DND-41 (cell line): ENCODE data around the gene JAK1.

Experiments
- ATAC-seq: fragments of 200-7000 bp; cut with Tn5 transposase; 3 replicates; pipeline ENCODE4 v1.9.1; 2021; ENCODE audit warnings: low read depth; ENCODE audit not compliant: insufficient read depth
- DNase-seq: peaks from one replicate; pipeline ENCODE4 v3.0.0-alpha.2; 2020
- H2AFZ ChIP-seq: 2 replicates; pipeline ENCODE4 v1.6.0; 2012; ENCODE audit warnings: low read depth, low read length
- H3K27ac ChIP-seq: 2 replicates; pipeline ENCODE4 v1.5.1; 2012; ENCODE audit warnings: low read length, inconsistent platforms
- H3K27me3 ChIP-seq: fragments of 200-600 bp; sonication (generic); 2 replicates; pipeline ENCODE4 v1.6.0; 2012; ENCODE audit warnings: low read length, mild to moderate bottlenecking, inconsistent platforms; ENCODE audit not compliant: insufficient read depth, poor library complexity
- H3K36me3 ChIP-seq: 2 replicates; pipeline ENCODE4 v1.5.1; 2012; ENCODE audit warnings: low read length, inconsistent platforms; ENCODE audit not compliant: insufficient read depth
- H3K4me1 ChIP-seq: 2 replicates; pipeline ENCODE4 v1.5.1; 2012; ENCODE audit warnings: mild to moderate bottlenecking, low read length; ENCODE audit not compliant: insufficient read depth
- H3K4me2 ChIP-seq: 2 replicates; pipeline ENCODE4 v1.6.0; 2012; ENCODE audit warnings: mild to moderate bottlenecking, moderate library complexity, low read length, inconsistent platforms; ENCODE audit not compliant: insufficient read depth
- H3K4me3 ChIP-seq, 2 experiments: fragments of 200-600 bp in 1 of 2; shearing (Covaris generic) in 1 of 2; 2 replicates each; pipeline ENCODE4 v1.5.1; 2012 to 2016; ENCODE audit warnings: inconsistent platforms in 2 of 2, low read length in 2 of 2, mild to moderate bottlenecking in 2 of 2, low read depth in 1 of 2, moderate library complexity in 1 of 2
- H3K79me2 ChIP-seq: 2 replicates; pipeline ENCODE4 v1.6.0; 2012; ENCODE audit warnings: low read length, inconsistent platforms; ENCODE audit not compliant: insufficient read depth
- H3K9ac ChIP-seq: 2 replicates; pipeline ENCODE4 v1.6.0; 2012; ENCODE audit warnings: low read depth, mild to moderate bottlenecking, inconsistent platforms, low read length, moderate library complexity
- H3K9me3 ChIP-seq: 2 replicates; pipeline ENCODE4 v1.5.1; 2012; ENCODE audit warnings: low read length, moderate library complexity, mild to moderate bottlenecking, inconsistent platforms; ENCODE audit not compliant: insufficient read depth, severe bottlenecking
- H4K20me1 ChIP-seq: 2 replicates; pipeline ENCODE4 v1.6.0; 2012; ENCODE audit warnings: low read length; ENCODE audit not compliant: insufficient read depth
- EZH2 ChIP-seq: IDR thresholded peaks from 3 replicates; pipeline ENCODE4 v1.6.1; 2012; ENCODE audit warnings: borderline replicate concordance, low read depth, mild to moderate bottlenecking, moderate library complexity, low read length, inconsistent platforms; ENCODE audit not compliant: severe bottlenecking
- TF ChIP-seq, protein P1 (sequence below): IDR thresholded peaks from 2 replicates; pipeline ENCODE4 v1.5.1; 2012; ENCODE audit warnings: borderline replicate concordance, low read length, moderate library complexity, mild to moderate bottlenecking; ENCODE audit not compliant: poor library complexity, severe bottlenecking; ENCODE audit errors: extremely low read depth

JAK1 gene

DNA sequence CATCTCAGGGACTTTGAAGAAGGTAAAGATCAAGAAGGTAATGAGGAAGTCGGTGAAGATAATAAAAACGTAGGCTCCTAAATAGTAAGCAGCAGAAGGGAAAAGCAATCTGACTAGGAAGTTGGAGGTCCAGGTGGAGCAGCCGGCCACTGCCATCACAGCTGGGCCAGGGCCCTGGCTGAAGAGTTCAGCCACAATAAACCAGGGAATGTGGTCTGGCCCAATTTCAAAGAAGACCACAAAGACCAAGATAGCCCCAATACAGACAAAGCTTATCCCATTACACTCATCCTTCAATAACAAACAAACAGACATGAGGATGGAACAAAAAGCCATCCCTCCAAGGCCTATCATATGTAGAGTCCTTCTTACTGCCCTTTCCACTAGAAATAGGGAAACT is 18.4 kb upstream of the JAK1 start:
- no peak for ATAC-seq
- no peak overlapping the region for H2AFZ ChIP-seq
- H3K27me3 ChIP-seq = no peaks in the 10 kb centered on the region
- H3K9ac ChIP-seq = no peak overlapping the region
- H3K4me2 ChIP-seq = no peak overlapping the region
- H3K9me3 ChIP-seq = no peaks in the 10 kb centered on the region
- no peaks in the 10 kb centered on the region for H3K4me1 ChIP-seq
- H3K36me3 ChIP-seq = no peaks in the 10 kb centered on the region
- H3K27ac ChIP-seq = no peak overlapping the region
- no peak for TF ChIP-seq EZH2
- TF ChIP-seq, protein P1, sequence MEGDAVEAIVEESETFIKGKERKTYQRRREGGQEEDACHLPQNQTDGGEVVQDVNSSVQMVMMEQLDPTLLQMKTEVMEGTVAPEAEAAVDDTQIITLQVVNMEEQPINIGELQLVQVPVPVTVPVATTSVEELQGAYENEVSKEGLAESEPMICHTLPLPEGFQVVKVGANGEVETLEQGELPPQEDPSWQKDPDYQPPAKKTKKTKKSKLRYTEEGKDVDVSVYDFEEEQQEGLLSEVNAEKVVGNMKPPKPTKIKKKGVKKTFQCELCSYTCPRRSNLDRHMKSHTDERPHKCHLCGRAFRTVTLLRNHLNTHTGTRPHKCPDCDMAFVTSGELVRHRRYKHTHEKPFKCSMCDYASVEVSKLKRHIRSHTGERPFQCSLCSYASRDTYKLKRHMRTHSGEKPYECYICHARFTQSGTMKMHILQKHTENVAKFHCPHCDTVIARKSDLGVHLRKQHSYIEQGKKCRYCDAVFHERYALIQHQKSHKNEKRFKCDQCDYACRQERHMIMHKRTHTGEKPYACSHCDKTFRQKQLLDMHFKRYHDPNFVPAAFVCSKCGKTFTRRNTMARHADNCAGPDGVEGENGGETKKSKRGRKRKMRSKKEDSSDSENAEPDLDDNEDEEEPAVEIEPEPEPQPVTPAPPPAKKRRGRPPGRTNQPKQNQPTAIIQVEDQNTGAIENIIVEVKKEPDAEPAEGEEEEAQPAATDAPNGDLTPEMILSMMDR = no peak
- H3K4me3 ChIP-seq = no peak overlapping the region
- no peaks in the 10 kb centered on the region for H3K79me2 ChIP-seq
- H4K20me1 ChIP-seq = no peaks in the 10 kb centered on the region
- no peak for DNase-seq

DNA sequence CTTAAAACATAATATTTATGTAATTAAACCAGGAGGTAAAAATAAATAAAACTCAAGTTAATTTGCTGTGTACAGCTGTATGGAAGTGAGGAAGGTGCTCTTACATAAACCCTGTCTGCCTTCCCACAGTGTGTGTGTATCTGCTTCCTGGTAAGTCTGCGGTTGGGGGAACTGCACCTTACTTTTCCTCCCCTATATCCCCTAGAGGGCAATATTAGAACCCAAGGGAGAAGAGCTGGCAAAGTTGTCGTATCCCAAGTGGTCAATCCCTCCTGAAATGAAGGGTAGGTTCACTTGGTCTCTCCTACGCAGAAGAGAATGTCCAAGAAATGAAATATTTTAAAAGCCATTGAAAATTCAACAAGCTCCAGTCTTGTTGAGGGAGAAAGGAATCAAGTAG is 17.8 kb upstream of the JAK1 start:
- Histone ChIP-seq H3K4me3 (no peak overlapping the region), H3K27me3 (no peaks in the 10 kb centered on the region), H3K79me2 (no peaks in the 10 kb centered on the region), H3K4me1 (no peaks in the 10 kb centered on the region), H3K4me2 (no peak overlapping the region), H3K27ac (no peak overlapping the region), H3K9me3 (no peaks in the 10 kb centered on the region), H2AFZ (no peak overlapping the region), H3K36me3 (no peaks in the 10 kb centered on the region), H4K20me1 (no peaks in the 10 kb centered on the region), H3K9ac (no peak overlapping the region)
- no peak for DNase-seq
- no peak; the same call in 2 of the 3 replicates for ATAC-seq
- TF ChIP-seq, protein P1 = no peak
- TF ChIP-seq EZH2 = no peak

DNA sequence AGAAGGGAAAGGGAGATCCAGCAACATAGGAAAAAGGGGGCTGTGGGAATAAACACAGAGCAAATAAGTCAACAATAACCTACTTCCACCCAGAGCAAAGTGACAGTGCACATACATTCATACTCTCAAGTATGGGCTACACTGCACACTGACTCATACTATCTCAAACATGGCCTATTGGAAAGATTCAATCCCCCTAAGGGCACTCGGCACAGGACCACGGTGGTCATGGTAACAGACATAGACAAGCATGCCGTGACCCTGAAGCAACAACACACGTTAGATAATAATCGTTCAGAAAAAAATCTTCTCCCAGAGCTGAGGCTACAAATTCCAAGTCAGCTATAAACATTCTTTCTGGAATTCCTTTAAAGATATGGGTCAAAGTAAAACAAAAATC is 16.8 kb upstream of the JAK1 start:
- Histone ChIP-seq H2AFZ (no peak overlapping the region), H3K9ac (no peak overlapping the region), H4K20me1 (no peaks in the 10 kb centered on the region), H3K27ac (no peak overlapping the region), H3K36me3 (no peaks in the 10 kb centered on the region), H3K4me2 (no peak overlapping the region), H3K9me3 (no peaks in the 10 kb centered on the region), H3K27me3 (no peaks in the 10 kb centered on the region), H3K4me1 (no peaks in the 10 kb centered on the region), H3K4me3 (no peak overlapping the region), H3K79me2 (no peaks in the 10 kb centered on the region)
- no peak for ATAC-seq
- TF ChIP-seq EZH2 = no peak
- TF ChIP-seq, protein P1 = no peak
- no peak for DNase-seq
